ENCODE results near the gene ELF3.
"Not testable (repeated sequence)": the region's sequence is repeated elsewhere in the genome, so short reads cannot be mapped to it uniquely, and the experiment has no call there.

Gene ELF3

DNA sequence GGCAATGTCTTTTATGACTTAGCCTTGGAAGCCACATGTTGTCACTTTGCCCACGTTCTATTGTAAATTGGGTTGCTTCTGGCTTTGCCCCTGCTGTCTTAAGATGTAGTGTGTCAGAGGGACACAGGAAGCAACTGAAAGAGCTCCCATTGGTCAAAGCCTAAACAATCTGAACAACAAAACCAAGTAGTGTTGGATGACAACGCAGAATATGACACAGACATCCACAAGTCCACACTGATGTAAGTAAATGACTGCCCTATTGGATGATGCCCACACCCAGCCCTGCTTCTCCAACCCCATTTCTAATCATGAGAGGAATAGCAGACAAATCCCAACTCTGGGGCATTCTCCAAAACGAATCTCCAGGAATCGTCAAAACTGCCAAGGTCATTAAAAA lies 50.7 kb downstream of the ELF3 start:
- Histone ChIP-seq H3K4me3 (no peak overlapping the region), H3K27ac (no peak overlapping the region)

DNA sequence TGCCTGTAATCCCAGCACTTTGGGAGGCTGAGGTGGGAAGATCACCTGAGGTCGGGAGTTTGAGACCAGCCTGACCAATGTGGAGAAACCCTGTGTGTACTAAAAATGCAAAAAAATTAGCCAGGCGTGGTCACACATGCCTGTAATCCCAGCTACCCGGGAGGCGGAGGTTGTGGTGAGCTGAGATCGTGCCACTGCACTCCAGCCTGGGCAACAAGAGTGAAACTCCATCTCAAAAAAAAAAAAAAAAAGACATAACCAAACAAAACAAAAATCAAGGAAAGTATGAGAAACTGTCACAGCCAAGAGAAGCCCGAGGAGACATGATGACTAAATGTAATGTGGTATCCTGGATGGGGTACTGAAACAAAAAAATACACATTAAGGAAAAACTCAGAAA lies 51.4 kb downstream of the ELF3 start:
- not testable (repeated sequence) for H3K4me3 ChIP-seq, H3K27ac ChIP-seq

DNA sequence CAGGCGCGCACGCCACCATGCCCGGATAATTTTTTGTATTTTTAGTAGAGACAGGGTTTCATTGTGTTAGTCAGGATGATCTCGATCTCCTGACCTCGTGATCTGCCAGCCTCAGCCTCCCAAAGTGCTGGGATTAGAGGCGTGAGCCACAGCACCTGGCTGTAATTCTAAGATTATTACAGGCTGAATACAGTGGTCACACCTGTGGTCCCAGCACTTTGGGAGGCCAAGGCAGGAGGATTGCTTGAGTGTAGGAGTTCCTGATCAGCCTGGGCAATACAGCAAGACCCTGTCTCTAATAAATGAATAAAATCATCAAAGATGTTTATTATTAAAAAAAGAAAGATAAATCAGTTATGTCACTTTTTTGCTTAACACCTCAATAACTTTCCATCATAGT lies 52.2 kb downstream of the ELF3 start:
- H3K4me3 ChIP-seq, H3K27ac ChIP-seq: not testable (repeated sequence)

- no peak overlapping the region for H3K4me3 ChIP-seq
- H3K27ac ChIP-seq: no peak overlapping the region
Observed at GRCh38 chr1:202063093-202063492, 52.7 kb downstream of the ELF3 start.

- H3K27ac ChIP-seq, H3K4me3 ChIP-seq: not testable (repeated sequence)
Observed at GRCh38 chr1:202064889-202065312, 54.5 kb downstream of the ELF3 start.

Data from skin epidermis (tissue), 12 donors.